ENCODE measurements around the gene CAMK2B. TPM values are rescaled to one million over a fixed set of nuclear protein-coding genes. Genes with fewer than 3 reads are reported as not detected.

The CAMK2B gene
- polyA plus RNA-seq, 1 donor (not counting 4 experiments of a cell fraction or from before 2014, with no cell fraction given): 0.25 TPM

- H3K9me3 ChIP-seq (ENCODE audit: control insufficient read depth, low read depth, low read length): no peaks in the 10 kb centered on the region
- DNase-seq (ENCODE audit: low read depth, low spot score) (no peak), FAIRE-seq (no peak)
- H4K20me1 ChIP-seq (ENCODE audit: control insufficient read depth, extremely low read depth, insufficient read depth, low read length): no peaks in the 10 kb centered on the region
- H3K27ac ChIP-seq (ENCODE audit: control insufficient read depth, insufficient read depth, low read length): no peak overlapping the region
- dilution Hi-C loops (cut with MboI; ENCODE audit: extremely low pct_ligation_motif_present, low sequenced_read_pairs): no loop called here
- TF ChIP-seq EZH2 (IDR thresholded peaks at IDR 0.05; ENCODE audit: low read length): no peak
- TF ChIP-seq, protein P1, sequence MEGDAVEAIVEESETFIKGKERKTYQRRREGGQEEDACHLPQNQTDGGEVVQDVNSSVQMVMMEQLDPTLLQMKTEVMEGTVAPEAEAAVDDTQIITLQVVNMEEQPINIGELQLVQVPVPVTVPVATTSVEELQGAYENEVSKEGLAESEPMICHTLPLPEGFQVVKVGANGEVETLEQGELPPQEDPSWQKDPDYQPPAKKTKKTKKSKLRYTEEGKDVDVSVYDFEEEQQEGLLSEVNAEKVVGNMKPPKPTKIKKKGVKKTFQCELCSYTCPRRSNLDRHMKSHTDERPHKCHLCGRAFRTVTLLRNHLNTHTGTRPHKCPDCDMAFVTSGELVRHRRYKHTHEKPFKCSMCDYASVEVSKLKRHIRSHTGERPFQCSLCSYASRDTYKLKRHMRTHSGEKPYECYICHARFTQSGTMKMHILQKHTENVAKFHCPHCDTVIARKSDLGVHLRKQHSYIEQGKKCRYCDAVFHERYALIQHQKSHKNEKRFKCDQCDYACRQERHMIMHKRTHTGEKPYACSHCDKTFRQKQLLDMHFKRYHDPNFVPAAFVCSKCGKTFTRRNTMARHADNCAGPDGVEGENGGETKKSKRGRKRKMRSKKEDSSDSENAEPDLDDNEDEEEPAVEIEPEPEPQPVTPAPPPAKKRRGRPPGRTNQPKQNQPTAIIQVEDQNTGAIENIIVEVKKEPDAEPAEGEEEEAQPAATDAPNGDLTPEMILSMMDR (optimal IDR thresholded peaks at IDR 0.05 in 1 of 3, IDR thresholded peaks at IDR 0.05 in 1 of 3, conservative IDR thresholded peaks at IDR 0.05 in 1 of 3; ENCODE audit: extremely low read depth in 1 of 3, insufficient read depth in 2 of 3, low read length in 3 of 3): no peak
- no peaks in the 10 kb centered on the region for H3K9me1 ChIP-seq (ENCODE audit: control insufficient read depth, extremely low read depth, insufficient read depth, low read length)
- H3K4me1 ChIP-seq (ENCODE audit: control insufficient read depth, extremely low read depth, insufficient read depth, low read length): peaks cover 10% of the 10 kb centered on the region
- H3K36me3 ChIP-seq (ENCODE audit: control insufficient read depth in 2 of 2, extremely low read depth in 1 of 2, insufficient read depth in 2 of 2, low read length in 2 of 2): no peaks in the 10 kb centered on the region
- no peak overlapping the region for H3K4me2 ChIP-seq (ENCODE audit: control insufficient read depth, extremely low read depth, insufficient read depth, low read depth, low read length)
- H3K4me3 ChIP-seq (ENCODE audit: control insufficient read depth in 2 of 3, extremely low read depth in 1 of 3, insufficient read depth in 2 of 3, low read depth in 1 of 3, low read length in 3 of 3): no peak overlapping the region
- H3K79me2 ChIP-seq (ENCODE audit: control insufficient read depth, insufficient read depth, low read length): no peaks in the 10 kb centered on the region
- no peaks in the 10 kb centered on the region for H3K27me3 ChIP-seq (ENCODE audit: control insufficient read depth, extremely low read depth, insufficient read depth, low read length)
- H3K9ac ChIP-seq (ENCODE audit: control insufficient read depth, extremely low read depth, insufficient read depth, low read length): no peak overlapping the region
- no peak overlapping the region for H2AFZ ChIP-seq (ENCODE audit: control insufficient read depth, low read length)
Measured at GRCh38 chr7:44220358-44221112, 104.9 kb downstream of the CAMK2B start.

- TF ChIP-seq EZH2 (IDR thresholded peaks at IDR 0.05; ENCODE audit: low read length): no peak
- TF ChIP-seq, protein P1 (optimal IDR thresholded peaks at IDR 0.05 in 1 of 3, IDR thresholded peaks at IDR 0.05 in 1 of 3, conservative IDR thresholded peaks at IDR 0.05 in 1 of 3; ENCODE audit: extremely low read depth in 1 of 3, insufficient read depth in 2 of 3, low read length in 3 of 3): no peak
- dilution Hi-C loops (cut with MboI; ENCODE audit: extremely low pct_ligation_motif_present, low sequenced_read_pairs): no loop called here
- no peaks in the 10 kb centered on the region for H3K79me2 ChIP-seq (ENCODE audit: control insufficient read depth, insufficient read depth, low read length)
- H2AFZ ChIP-seq (ENCODE audit: control insufficient read depth, low read length): no peak overlapping the region
- no peak overlapping the region for H3K4me2 ChIP-seq (ENCODE audit: control insufficient read depth, extremely low read depth, insufficient read depth, low read depth, low read length)
- DNase-seq (ENCODE audit: low read depth, low spot score) (no peak), FAIRE-seq (no peak)
- no peaks in the 10 kb centered on the region for H3K36me3 ChIP-seq (ENCODE audit: control insufficient read depth in 2 of 2, extremely low read depth in 1 of 2, insufficient read depth in 2 of 2, low read length in 2 of 2)
- H3K9me3 ChIP-seq (ENCODE audit: control insufficient read depth, low read depth, low read length): no peaks in the 10 kb centered on the region
- H3K27ac ChIP-seq (ENCODE audit: control insufficient read depth, insufficient read depth, low read length): no peak overlapping the region
- no peaks in the 10 kb centered on the region for H3K27me3 ChIP-seq (ENCODE audit: control insufficient read depth, extremely low read depth, insufficient read depth, low read length)
- H3K9me1 ChIP-seq (ENCODE audit: control insufficient read depth, extremely low read depth, insufficient read depth, low read length): no peaks in the 10 kb centered on the region
- H4K20me1 ChIP-seq (ENCODE audit: control insufficient read depth, extremely low read depth, insufficient read depth, low read length): no peaks in the 10 kb centered on the region
- no peak overlapping the region for H3K4me3 ChIP-seq (ENCODE audit: control insufficient read depth in 2 of 3, extremely low read depth in 1 of 3, insufficient read depth in 2 of 3, low read depth in 1 of 3, low read length in 3 of 3)
- peaks cover 9% of the 10 kb centered on the region for H3K4me1 ChIP-seq (ENCODE audit: control insufficient read depth, extremely low read depth, insufficient read depth, low read length)
- H3K9ac ChIP-seq (ENCODE audit: control insufficient read depth, extremely low read depth, insufficient read depth, low read length): no peak overlapping the region
Measured at GRCh38 chr7:44220046-44220357, 105.4 kb downstream of the CAMK2B start.
